Dermis microvascular lymphatic vessel endothelial cell (primary cell): ENCODE results near the gene CASK. TPM values are rescaled to one million over a fixed set of nuclear protein-coding genes. Genes with fewer than 3 reads are reported as not detected.

Experiments used
- DNase-seq, 2 donors: peaks; one replicate each; pipeline versions ENCODE4 v3.0.0 to v3.0.0-alpha.2; 2010; ENCODE audit warnings: low read depth in 2 of 2
- total RNA-seq: library from RNA; depleted of rRNA; stranded (reverse); fragments of >200 nt; gene quantifications from 2 replicates; pipeline ENCODE4 v1.2.1, GENCODE V29; 2014

Gene CASK
- 27.0 and 39.6 TPM in 2 replicates for total RNA-seq

DNA sequence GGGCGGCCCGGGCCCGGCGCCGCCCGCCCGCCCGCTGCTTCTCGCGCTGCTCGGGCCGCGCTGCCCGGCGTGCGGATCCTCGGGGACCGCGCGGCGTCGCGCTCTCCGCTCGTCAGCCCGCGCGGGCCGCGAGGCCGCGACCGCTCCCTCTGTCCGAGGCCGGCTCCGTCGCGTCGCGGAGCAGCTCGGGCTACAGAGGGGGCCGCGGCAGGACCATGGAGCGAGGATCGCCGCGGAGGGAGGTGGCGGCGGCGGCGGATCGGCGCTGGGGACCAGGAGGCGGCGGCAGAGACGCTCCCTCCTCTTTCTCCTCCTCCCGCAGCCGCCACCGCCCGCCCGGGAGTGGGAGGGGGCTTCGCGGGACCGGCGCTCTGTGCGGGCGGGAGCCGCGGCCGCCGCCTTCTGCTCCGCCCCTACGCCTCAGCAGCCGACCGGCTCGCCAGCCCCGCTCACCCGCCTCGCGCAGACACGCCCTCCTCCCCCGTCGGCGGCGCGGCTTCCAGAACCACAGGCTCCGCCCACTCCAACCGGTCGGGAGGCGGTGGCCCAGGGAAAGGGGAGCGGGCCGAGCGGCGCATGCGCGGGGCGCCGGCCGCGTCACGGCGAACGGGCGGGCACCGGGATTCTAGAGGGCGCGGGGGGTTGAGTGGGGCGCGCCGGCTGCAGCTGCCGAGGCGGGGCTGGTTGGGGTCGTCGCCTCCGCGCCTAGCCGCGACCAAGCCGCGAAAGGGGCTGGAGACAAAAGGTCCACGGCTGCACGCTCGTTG lies at the start of gene CASK:
Gene CASK, minus strand, starts transcription at position 344 of the 767 bp plus-strand sequence. CDS start 566 bp downstream, outside the sequence.
- peak; percentile 74 to 91 for DNase-seq

GRCh38 chrX:41971346-41971745 lies 48.0 kb upstream of the CASK start:
- DNase-seq, result no peak

GRCh38 chrX:41970419-41970818 lies 47.1 kb upstream of the CASK start:
- no peak for DNase-seq

DNA sequence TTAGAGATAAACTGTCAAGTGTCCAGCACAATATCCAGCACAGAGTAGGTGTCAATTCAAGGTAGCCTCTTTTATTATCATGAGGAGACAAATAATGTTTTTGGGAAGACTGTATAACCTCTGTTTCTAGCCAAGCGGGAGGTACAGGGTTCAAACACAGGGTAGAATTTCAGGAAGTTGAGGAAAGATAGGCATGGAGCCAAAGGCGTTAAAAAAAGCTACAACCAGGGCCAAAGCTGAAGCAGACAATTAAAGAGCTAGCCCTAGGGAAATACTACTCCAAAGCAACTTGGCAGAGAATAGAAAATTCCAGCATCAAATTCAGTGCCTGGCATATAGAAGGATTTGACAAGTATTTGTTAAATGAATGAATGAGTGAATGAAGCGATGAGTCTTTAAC lies 40.0 kb upstream of the CASK start:
- DNase-seq, result peak; percentile 27 to 42

- DNase-seq, result no peak
Observed at GRCh38 chrX:41960142-41960541, 36.8 kb upstream of the CASK start.

DNA sequence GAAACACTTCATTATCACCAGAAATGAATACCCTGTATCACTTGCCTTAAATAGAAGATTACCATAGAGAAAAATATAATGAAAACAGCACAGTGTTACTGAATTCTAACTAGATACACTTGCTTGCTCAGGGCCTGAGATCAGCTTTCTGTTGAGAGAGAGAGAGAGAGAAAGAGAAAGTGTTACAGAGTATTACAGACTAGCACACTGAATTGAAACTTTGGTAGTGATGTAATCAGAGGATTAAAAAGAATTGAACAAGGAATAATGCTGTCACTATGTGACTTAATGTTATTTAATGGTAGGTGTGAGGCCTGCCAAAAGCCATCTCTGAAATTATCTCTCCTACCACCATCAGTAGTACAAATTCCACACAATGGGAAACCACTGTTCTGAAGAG lies 35.5 kb upstream of the CASK start:
- DNase-seq, result no peak

DNA sequence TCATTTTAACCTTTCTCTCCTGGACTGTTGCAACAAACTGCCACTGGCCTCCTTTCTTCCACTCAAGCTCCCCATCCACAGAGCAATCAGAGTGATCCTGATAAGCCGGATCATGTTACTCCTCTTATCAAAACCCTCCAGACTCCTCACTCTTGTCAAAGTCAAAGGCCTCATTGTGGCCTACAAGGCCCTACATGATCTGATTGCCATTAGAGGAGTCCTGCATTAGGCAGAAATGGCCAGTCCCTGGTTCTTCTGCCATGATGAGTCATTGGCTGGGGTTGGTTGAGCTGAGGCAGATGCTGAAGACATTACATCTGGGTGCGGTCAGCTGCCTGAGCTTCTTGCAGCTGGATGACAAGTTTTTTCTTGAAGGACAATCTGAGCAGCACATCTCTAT lies 32.7 kb upstream of the CASK start:
- no peak for DNase-seq

DNA sequence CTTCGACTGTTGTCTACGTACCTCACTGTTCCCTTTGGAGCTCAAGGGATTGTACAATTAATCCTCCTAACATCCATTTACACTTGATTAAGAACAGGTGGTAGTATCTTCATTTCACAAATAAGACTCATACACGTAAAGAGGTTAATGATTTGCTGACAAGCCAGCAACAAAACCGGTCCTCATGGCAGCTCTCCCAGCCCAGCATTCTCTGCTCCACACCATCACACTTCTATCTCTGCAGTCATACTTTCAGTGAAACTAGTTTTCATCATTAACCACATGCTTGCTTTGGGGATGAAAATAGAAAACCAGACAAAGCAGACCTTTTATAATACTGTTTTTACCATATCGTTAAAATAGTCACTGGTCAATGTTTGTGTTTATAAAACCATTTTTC lies 28.7 kb upstream of the CASK start:
- DNase-seq, result no peak

DNA sequence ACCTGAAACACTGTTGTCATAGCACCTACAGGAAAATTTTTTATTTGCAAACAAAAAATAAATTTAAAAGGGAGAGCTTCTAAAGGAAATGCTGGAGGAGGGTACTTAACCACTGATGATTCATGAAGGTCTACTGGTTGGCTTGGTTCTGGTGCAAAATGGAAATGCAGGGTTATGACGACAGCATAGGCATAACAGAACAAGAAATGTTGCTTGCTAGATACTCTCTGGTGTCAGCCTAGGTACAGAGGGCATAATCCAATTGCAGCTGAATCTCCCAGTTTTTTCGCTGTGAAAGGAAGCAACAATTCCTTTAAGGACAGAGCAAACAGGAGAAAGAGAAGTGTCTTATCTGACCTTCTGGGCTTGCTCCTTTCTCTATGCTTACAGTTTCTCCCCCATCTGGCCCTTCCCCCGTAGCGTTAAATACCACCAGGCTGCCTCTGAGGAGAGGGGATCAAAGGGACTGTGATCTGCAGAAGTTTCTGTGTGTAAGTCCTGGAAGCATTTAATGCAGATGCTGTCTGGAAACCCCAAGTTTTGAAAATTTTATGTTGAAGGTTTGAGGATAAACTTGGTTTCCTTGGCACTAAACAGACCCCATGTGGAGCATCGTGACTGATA lies 23.7 kb upstream of the CASK start:
- DNase-seq, result no peak

DNA sequence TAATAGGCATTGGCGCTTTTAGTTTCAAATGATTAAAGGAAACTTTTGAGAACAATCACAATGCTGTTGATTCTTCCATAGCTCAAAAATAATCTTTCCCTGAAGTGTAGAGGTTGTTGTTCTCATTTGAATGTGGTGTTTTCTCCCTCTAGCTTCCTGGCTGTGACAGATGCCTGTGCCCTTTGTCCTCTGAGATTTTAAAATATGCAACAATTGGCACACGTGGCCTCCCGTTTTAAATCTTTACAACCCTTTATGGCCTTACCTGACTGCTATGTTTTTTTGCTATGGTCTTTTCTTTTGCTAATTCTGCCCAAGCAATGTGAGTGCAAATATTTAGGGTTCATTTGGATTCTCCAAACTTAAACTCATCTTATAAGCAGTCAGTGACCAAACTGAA lies 22.9 kb upstream of the CASK start:
- no peak for DNase-seq

GRCh38 chrX:41935832-41936231 lies 12.5 kb upstream of the CASK start:
- DNase-seq, result no peak

GRCh38 chrX:41933546-41933945 lies 10.2 kb upstream of the CASK start:
- no peak for DNase-seq

DNA sequence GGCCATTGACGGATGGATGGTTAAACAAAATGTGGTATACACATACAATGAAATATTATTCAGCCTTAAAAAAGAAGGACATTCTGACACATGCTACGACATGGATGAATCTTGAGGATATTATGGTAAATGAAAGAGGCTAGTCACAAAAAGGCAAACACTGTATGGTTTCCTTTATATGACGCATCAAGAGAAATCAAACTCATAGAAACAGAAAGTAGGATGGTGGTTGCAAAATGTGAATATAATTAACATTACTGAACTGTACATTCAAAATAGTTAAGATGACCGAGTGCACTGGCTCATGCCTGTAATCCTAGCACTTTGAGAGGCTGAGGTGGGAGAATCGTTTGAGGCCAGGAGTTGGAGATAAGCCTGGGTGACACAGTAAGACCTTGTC lies 9.5 kb upstream of the CASK start:
- no peak for DNase-seq

DNA sequence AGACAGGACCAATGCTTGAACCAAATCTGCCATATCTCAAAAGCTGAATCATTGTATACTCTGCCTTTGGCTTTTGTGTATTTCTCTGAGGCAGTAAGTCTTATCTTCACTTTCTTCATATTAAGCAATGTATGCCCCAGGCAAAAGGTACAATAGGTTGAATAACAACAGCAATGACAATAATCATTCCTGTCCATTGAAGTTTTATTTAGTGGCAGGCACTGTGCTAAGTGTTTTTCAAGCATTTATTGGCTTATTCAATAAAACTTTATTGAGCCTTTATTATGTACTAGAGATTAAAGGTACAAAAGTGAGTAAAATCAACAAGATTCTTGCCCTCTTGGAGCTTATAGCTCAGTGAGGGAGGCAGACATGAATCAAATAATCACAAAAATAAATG lies 8.2 kb upstream of the CASK start:
- no peak for DNase-seq

DNA sequence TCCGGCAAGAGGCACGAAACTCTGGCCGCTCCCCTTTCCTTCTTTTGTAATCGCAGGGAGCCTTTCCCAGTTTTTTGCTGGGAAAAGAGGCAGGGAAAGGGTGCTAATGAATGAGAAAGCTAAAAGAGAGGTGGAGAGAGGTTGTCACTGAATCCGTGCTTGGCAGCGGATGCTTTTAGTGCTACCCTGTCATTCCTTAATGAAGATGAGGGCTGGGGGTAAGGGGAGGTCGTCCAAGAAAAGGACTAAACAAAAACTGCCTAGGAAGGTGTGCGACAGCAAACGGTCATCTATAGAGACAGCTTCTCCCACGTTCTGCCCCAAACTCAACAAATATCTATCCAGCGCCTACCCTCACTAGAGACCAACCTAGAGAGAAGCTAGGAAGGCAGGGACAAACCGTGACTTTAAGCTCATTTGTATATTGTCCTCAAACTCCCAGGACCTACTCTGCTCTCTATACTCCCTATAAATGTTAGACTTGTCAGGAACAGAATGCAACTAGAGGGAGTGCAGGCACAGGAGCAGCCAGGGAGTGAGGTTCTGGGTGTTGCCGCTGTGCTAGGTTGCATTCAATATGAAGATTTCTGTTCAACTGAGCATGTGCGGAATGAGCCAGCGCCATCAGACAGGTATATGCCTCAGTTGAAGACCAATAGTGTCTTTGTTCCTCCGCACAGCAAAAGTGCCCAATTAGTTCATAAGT lies 777 bp upstream of the CASK start:
- peak in 1 of 2 donors; percentile 41 for DNase-seq

DNA sequence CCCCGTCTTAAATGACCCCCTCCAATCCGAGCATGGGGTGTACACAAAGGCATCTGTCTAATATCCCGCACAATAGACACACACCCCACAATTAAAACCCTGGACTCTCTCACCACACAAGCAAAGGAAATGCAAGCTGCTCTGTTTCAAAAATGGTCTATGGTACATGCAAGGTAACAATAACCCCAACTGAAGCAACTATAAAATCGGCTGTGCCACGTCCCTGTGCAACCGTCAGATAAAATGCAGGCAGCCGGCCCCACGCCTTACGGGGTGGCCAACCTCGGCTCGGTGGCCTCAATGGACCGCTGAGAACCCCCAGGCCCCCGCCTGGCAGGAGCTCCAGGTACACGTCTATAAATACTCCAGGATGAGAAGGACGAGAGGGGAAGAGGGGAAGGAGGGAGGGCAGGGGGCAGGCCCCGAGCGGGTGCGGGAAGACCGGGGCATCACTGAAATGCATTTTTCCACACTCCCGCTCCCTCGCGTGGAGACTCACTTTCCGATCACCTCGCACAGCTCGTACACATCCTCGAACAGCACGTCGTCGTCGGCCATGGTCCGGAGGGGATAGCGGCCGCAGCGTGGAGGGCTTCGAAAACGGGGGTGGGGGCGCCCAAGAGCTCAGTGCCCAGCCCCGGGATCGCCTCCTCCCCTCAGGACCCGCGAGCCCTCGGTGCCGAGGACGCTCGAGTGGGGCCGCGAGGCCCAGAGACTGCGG lies 763 bp downstream of the CASK start:
- peak in 1 of 2 donors; percentile 33 for DNase-seq

- peak in 1 of 2 donors; percentile 14 for DNase-seq
Observed at GRCh38 chrX:41921492-41922430, 1.6 kb downstream of the CASK start.

- no peak for DNase-seq
Observed at GRCh38 chrX:41919870-41920269, 3.5 kb downstream of the CASK start.

- no peak for DNase-seq
Observed at GRCh38 chrX:41917517-41917916, 5.8 kb downstream of the CASK start.

GRCh38 chrX:41913476-41913875 lies 9.9 kb downstream of the CASK start:
- no peak for DNase-seq

- DNase-seq, result no peak
Observed at GRCh38 chrX:41912923-41913322, 10.4 kb downstream of the CASK start.
